SK-N-SH treated with all-trans-retinoic acid at 6 μM for 48 hours (cell line): ENCODE data around the gene MRPS27.

ENCODE experiments used
- ATAC-seq: fragments of 200-7000 bp; cut with Tn5 transposase; 3 replicates; pipeline ENCODE4 v1.9.1; 2020; ENCODE audit warnings: mild to moderate bottlenecking, moderate library complexity
- ARNTL ChIP-seq: fragments of 450-650 bp; formaldehyde crosslinking; IDR thresholded peaks from 2 replicates; pipeline ENCODE4 v1.5.0; 2020; ENCODE audit warnings: low read depth, mild to moderate bottlenecking, moderate library complexity, borderline replicate concordance
- BACH2 ChIP-seq: fragments of 250-450 bp; sonication (Bioruptor Pico); IDR thresholded peaks from 2 replicates; pipeline ENCODE4 v1.9.0; 2021; ENCODE audit warnings: mild to moderate bottlenecking, borderline replicate concordance
- CSDC2 ChIP-seq: fragments of 250-450 bp; sonication (Bioruptor Pico); IDR thresholded peaks from 2 replicates; pipeline ENCODE4 v1.5.0; 2020; ENCODE audit warnings: mild to moderate bottlenecking, moderate library complexity
- CSRNP3 ChIP-seq: fragments of 250-450 bp; sonication (Bioruptor Pico); IDR thresholded peaks from 2 replicates; pipeline ENCODE4 v1.5.1; 2021; ENCODE audit warnings: mild to moderate bottlenecking, moderate library complexity
- ESRRG ChIP-seq: fragments of 250-450 bp; sonication (Bioruptor Pico); IDR thresholded peaks from 2 replicates; pipeline ENCODE4 v1.6.1; 2021; ENCODE audit warnings: mild to moderate bottlenecking
- GLIS3 ChIP-seq: fragments of 250-450 bp; sonication (Bioruptor Pico); IDR thresholded peaks from 2 replicates; pipeline ENCODE4 v1.5.0; 2020; ENCODE audit warnings: mild to moderate bottlenecking, moderate library complexity
- ISL1 ChIP-seq: fragments of 250-450 bp; sonication (Bioruptor Pico); IDR thresholded peaks from 2 replicates; pipeline ENCODE4 v2.1.2; 2022; ENCODE audit warnings: mild to moderate bottlenecking, moderate library complexity
- OSR1 ChIP-seq: fragments of 250-450 bp; sonication (Bioruptor Pico); IDR thresholded peaks from 2 replicates; pipeline ENCODE4 v1.8.0; 2022; ENCODE audit warnings: moderate library complexity, mild to moderate bottlenecking, inconsistent platforms
- PPARA ChIP-seq: fragments of 250-450 bp; sonication (Bioruptor Pico); IDR thresholded peaks from 2 replicates; pipeline ENCODE4 v1.5.0; 2020; ENCODE audit warnings: mild to moderate bottlenecking, borderline replicate concordance
- RARB ChIP-seq: fragments of 250-450 bp; sonication (Bioruptor Pico); IDR thresholded peaks from 2 replicates; pipeline ENCODE4 v1.8.0; 2021; ENCODE audit warnings: mild to moderate bottlenecking, moderate library complexity
- SNAI2 ChIP-seq: fragments of 250-450 bp; sonication (Bioruptor Pico); IDR thresholded peaks from 2 replicates; pipeline ENCODE4 v1.5.0; 2020; ENCODE audit warnings: mild to moderate bottlenecking, moderate library complexity
- TCF4 ChIP-seq: fragments of 250-450 bp; sonication (Bioruptor Pico); IDR thresholded peaks from 2 replicates; pipeline ENCODE4 v1.8.0; 2021; ENCODE audit warnings: mild to moderate bottlenecking, moderate library complexity, borderline replicate concordance
- TOX ChIP-seq: fragments of 250-450 bp; sonication (Bioruptor Pico); IDR thresholded peaks from 2 replicates; pipeline ENCODE4 v1.8.0; 2021; ENCODE audit warnings: mild to moderate bottlenecking, moderate library complexity, borderline replicate concordance
- ZC3H10 ChIP-seq: fragments of 250-450 bp; sonication (Bioruptor Pico); IDR thresholded peaks from 2 replicates; pipeline ENCODE4 v1.5.1; 2021; ENCODE audit warnings: mild to moderate bottlenecking, moderate library complexity
- ZFP30 ChIP-seq: fragments of 450-650 bp; formaldehyde crosslinking; IDR thresholded peaks from 2 replicates; pipeline ENCODE4 v1.5.0; 2022; ENCODE audit warnings: mild to moderate bottlenecking, moderate library complexity
- ZNF70 ChIP-seq: fragments of 450-650 bp; formaldehyde crosslinking; IDR thresholded peaks from 2 replicates; pipeline ENCODE4 v1.5.0; 2020; ENCODE audit warnings: mild to moderate bottlenecking, moderate library complexity
- ZNF8 ChIP-seq: fragments of 450-650 bp; formaldehyde crosslinking; IDR thresholded peaks from 2 replicates; pipeline ENCODE4 v1.5.0; 2020; ENCODE audit warnings: mild to moderate bottlenecking, moderate library complexity
- TF ChIP-seq, protein P1 (sequence below): fragments of 250-450 bp; sonication (Bioruptor Pico); IDR thresholded peaks from 2 replicates; pipeline ENCODE4 v1.8.0; 2020; ENCODE audit warnings: mild to moderate bottlenecking, moderate library complexity, borderline replicate concordance
- TF ChIP-seq, protein P2 (sequence below): fragments of 250-450 bp; sonication (Bioruptor Pico); IDR thresholded peaks from 2 replicates; pipeline ENCODE4 v1.5.1; 2020; ENCODE audit warnings: low read depth, mild to moderate bottlenecking, moderate library complexity
- TF ChIP-seq, protein P3 (sequence below): fragments of 250-450 bp; sonication (Bioruptor Pico); IDR thresholded peaks from 2 replicates; pipeline ENCODE4 v1.5.0; 2020; ENCODE audit warnings: mild to moderate bottlenecking, moderate library complexity
- TF ChIP-seq, protein P4 (sequence below): fragments of 250-450 bp; sonication (Bioruptor Pico); IDR thresholded peaks from 2 replicates; pipeline ENCODE4 v1.8.0; 2021; ENCODE audit warnings: low read depth, mild to moderate bottlenecking, moderate library complexity, borderline replicate concordance

Gene MRPS27

GRCh38 chr5:72300590-72301339, 19.3 kb downstream of the MRPS27 start:
- ATAC-seq: no peak
- TF ChIP-seq TCF4 (CRISPR knock-in tag) (no peak), ZFP30 (no peak), CSDC2 (CRISPR knock-in tag) (no peak), ARNTL (CRISPR knock-in tag) (no peak), ZC3H10 (CRISPR knock-in tag) (no peak), RARB (CRISPR knock-in tag) (no peak), PPARA (CRISPR knock-in tag) (no peak), SNAI2 (no peak), ESRRG (CRISPR knock-in tag) (no peak), TOX (CRISPR knock-in tag) (no peak), ISL1 (CRISPR knock-in tag) (no peak), BACH2 (CRISPR knock-in tag) (no peak)
- TF ChIP-seq, protein P1, sequence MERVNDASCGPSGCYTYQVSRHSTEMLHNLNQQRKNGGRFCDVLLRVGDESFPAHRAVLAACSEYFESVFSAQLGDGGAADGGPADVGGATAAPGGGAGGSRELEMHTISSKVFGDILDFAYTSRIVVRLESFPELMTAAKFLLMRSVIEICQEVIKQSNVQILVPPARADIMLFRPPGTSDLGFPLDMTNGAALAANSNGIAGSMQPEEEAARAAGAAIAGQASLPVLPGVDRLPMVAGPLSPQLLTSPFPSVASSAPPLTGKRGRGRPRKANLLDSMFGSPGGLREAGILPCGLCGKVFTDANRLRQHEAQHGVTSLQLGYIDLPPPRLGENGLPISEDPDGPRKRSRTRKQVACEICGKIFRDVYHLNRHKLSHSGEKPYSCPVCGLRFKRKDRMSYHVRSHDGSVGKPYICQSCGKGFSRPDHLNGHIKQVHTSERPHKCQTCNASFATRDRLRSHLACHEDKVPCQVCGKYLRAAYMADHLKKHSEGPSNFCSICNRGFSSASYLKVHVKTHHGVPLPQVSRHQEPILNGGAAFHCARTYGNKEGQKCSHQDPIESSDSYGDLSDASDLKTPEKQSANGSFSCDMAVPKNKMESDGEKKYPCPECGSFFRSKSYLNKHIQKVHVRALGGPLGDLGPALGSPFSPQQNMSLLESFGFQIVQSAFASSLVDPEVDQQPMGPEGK (CRISPR knock-in tag): no peak
- TF ChIP-seq, protein P2, sequence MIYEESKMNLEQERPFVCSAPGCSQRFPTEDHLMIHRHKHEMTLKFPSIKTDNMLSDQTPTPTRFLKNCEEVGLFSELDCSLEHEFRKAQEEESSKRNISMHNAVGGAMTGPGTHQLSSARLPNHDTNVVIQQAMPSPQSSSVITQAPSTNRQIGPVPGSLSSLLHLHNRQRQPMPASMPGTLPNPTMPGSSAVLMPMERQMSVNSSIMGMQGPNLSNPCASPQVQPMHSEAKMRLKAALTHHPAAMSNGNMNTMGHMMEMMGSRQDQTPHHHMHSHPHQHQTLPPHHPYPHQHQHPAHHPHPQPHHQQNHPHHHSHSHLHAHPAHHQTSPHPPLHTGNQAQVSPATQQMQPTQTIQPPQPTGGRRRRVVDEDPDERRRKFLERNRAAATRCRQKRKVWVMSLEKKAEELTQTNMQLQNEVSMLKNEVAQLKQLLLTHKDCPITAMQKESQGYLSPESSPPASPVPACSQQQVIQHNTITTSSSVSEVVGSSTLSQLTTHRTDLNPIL: no peak
- TF ChIP-seq, protein P3, sequence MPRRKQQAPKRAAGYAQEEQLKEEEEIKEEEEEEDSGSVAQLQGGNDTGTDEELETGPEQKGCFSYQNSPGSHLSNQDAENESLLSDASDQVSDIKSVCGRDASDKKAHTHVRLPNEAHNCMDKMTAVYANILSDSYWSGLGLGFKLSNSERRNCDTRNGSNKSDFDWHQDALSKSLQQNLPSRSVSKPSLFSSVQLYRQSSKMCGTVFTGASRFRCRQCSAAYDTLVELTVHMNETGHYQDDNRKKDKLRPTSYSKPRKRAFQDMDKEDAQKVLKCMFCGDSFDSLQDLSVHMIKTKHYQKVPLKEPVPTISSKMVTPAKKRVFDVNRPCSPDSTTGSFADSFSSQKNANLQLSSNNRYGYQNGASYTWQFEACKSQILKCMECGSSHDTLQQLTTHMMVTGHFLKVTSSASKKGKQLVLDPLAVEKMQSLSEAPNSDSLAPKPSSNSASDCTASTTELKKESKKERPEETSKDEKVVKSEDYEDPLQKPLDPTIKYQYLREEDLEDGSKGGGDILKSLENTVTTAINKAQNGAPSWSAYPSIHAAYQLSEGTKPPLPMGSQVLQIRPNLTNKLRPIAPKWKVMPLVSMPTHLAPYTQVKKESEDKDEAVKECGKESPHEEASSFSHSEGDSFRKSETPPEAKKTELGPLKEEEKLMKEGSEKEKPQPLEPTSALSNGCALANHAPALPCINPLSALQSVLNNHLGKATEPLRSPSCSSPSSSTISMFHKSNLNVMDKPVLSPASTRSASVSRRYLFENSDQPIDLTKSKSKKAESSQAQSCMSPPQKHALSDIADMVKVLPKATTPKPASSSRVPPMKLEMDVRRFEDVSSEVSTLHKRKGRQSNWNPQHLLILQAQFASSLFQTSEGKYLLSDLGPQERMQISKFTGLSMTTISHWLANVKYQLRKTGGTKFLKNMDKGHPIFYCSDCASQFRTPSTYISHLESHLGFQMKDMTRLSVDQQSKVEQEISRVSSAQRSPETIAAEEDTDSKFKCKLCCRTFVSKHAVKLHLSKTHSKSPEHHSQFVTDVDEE (CRISPR knock-in tag): no peak

GRCh38 chr5:72298711-72299110, 21.3 kb downstream of the MRPS27 start:
- ATAC-seq: no peak

DNA sequence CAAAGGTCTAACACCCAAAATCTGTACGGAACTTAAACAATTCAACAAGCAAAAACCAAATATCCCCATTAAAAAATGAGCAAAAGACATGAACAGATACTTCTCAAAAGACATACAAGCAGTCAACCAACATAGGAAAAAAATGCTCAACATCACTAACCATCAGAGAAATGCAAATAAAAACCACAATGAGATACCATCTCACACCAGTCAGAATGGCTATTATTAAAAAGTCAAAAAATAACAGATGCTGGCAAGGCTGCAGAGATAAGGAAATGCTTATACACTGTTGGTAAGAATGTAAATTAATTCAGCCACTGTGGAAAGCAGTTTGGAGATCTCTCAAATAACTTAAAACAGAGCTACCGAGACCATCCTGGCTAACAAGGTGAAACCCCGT, 21.9 kb downstream of the MRPS27 start:
- peak; percentile 42 for ATAC-seq
- TF ChIP-seq ISL1 (CRISPR knock-in tag) (peak; percentile 31; the same call in 1 of the 2 replicates), TCF4 (CRISPR knock-in tag) (peak; percentile 23; the same call in 1 of the 2 replicates)

More at GRCh38 chr5:72298711-72299110, 21.3 kb downstream of the MRPS27 start:
- TF ChIP-seq CSRNP3 (CRISPR knock-in tag): no peak
- no peak for TF ChIP-seq ARNTL (CRISPR knock-in tag)
- TF ChIP-seq ESRRG (CRISPR knock-in tag): no peak
- TF ChIP-seq, protein P2: no peak
- TF ChIP-seq, all 23 proteins: peak for 0

GRCh38 chr5:72296256-72296655, 23.8 kb downstream of the MRPS27 start:
- ATAC-seq: no peak
- TF ChIP-seq ZNF70 (CRISPR knock-in tag) (no peak), ZNF8 (CRISPR knock-in tag) (no peak), OSR1 (CRISPR knock-in tag) (no peak), RARB (CRISPR knock-in tag) (no peak), ARNTL (CRISPR knock-in tag) (no peak), ZC3H10 (CRISPR knock-in tag) (no peak), CSDC2 (CRISPR knock-in tag) (no peak), SNAI2 (no peak), TCF4 (CRISPR knock-in tag) (no peak), ISL1 (CRISPR knock-in tag) (no peak), ZFP30 (no peak), GLIS3 (CRISPR knock-in tag) (no peak)
- TF ChIP-seq, protein P4, sequence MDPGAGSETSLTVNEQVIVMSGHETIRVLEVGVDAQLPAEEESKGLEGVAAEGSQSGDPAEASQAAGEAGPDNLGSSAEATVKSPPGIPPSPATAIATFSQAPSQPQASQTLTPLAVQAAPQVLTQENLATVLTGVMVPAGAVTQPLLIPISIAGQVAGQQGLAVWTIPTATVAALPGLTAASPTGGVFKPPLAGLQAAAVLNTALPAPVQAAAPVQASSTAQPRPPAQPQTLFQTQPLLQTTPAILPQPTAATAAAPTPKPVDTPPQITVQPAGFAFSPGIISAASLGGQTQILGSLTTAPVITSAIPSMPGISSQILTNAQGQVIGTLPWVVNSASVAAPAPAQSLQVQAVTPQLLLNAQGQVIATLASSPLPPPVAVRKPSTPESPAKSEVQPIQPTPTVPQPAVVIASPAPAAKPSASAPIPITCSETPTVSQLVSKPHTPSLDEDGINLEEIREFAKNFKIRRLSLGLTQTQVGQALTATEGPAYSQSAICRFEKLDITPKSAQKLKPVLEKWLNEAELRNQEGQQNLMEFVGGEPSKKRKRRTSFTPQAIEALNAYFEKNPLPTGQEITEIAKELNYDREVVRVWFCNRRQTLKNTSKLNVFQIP (CRISPR knock-in tag): no peak
- TF ChIP-seq, protein P1 (CRISPR knock-in tag): no peak
